K562 (cell line): ENCODE results near the gene ZNF521. TPM values are rescaled to one million over a fixed set of nuclear protein-coding genes. Genes with fewer than 3 reads are reported as not detected.

ENCODE experiments used
- ATAC-seq: fragments of 200-7000 bp; cut with Tn5 transposase; 3 replicates; pipeline ENCODE4 v1.9.1; 2020; ENCODE audit warnings: moderate library complexity
- BruUV-seq: library from RNA; stranded (reverse); fragments of 400-500 nt; replicated peaks from 2 replicates; lab custom pipeline; 2021; lab: Mats Ljungman, UMichigan
- CTCF ChIA-PET: fragments of 300-600 bp; formaldehyde crosslinking; extraction: SDS; loops from one replicate; lab custom pipeline; 2021; ENCODE audit warnings: low intra/inter-chr PET ratio; lab: Yijun Ruan, JAX
- POLR2A ChIA-PET: fragments of 300-600, 350-650 bp; sonication (Branson Sonifier 250); formaldehyde crosslinking; extraction: SDS; loops from one replicate; lab custom pipeline; 2021; ENCODE audit warnings: antibody characterized with exemption, inconsistent platforms; lab: Yijun Ruan, JAX
- DNase-seq, 4 experiments: peaks; one replicate each; pipeline versions ENCODE4 v3.0.0 to v3.0.0-alpha.2; 2011 to 2018; ENCODE audit warnings: low spot score in 3 of 4, mixed read lengths in 3 of 4; ENCODE audit errors: extremely low read depth in 1 of 4
- FAIRE-seq: peaks from 2 replicates; lab custom pipeline; 2011; peaks lifted over from hg19 to GRCh38; lab: Jason Lieb, UNC
- H2AFZ ChIP-seq: 2 replicates; pipeline ENCODE4 v1.6.0; 2011; ENCODE audit warnings: low read depth, low read length, control low read depth, inconsistent platforms
- H3K27ac ChIP-seq: fragments of 200-600 bp; 3 replicates; pipeline ENCODE4 v1.8.0; 2011; ENCODE audit warnings: low read depth, mild to moderate bottlenecking, control low read depth, inconsistent platforms, low read length, moderate library complexity, mixed read lengths; ENCODE audit errors: extremely low read depth
- H3K27me3 ChIP-seq, 2 experiments: fragments of 300-600 bp in 1 of 2; 2 replicates in 1 of 2; 3 replicates in 1 of 2; pipeline versions ENCODE4 v1.6.0 to v1.8.0; 2011; ENCODE audit warnings: inconsistent platforms in 2 of 2, low read length in 2 of 2, mild to moderate bottlenecking in 1 of 2, mixed read lengths in 1 of 2, moderate library complexity in 1 of 2; ENCODE audit not compliant: control insufficient read depth in 2 of 2, insufficient read depth in 2 of 2
- H3K36me3 ChIP-seq: fragments of 300-600 bp; 3 replicates; pipeline ENCODE4 v1.8.0; 2011; ENCODE audit warnings: mild to moderate bottlenecking, low read length, inconsistent platforms; ENCODE audit not compliant: control insufficient read depth, insufficient read depth
- H3K4me1 ChIP-seq, 2 experiments: fragments of 200-600 bp in 1 of 2; replicated peaks in 1 of 2; 2 replicates in 1 of 2; 3 replicates in 1 of 2; pipeline versions ENCODE4 v1.5.1 to v1.8.0; 2011; ENCODE audit warnings: inconsistent platforms in 2 of 2, low read length in 2 of 2, mild to moderate bottlenecking in 1 of 2, mixed read lengths in 1 of 2, moderate library complexity in 1 of 2; ENCODE audit not compliant: control insufficient read depth in 2 of 2, insufficient read depth in 2 of 2
- H3K4me2 ChIP-seq: 2 replicates; pipeline ENCODE4 v1.6.1; 2011; ENCODE audit warnings: low read length, control low read depth, inconsistent platforms, mixed read lengths; ENCODE audit not compliant: insufficient read depth
- H3K4me3 ChIP-seq: fragments of 200-600 bp; sonication (generic), shearing (Covaris generic); 2 replicates; pipeline ENCODE4 v1.5.1; 2016; ENCODE audit warnings: control low read depth, inconsistent platforms
- H3K79me2 ChIP-seq: fragments of 200-600 bp; 3 replicates; pipeline ENCODE4 v1.8.0; 2011; ENCODE audit warnings: low read length, inconsistent platforms; ENCODE audit not compliant: control insufficient read depth, insufficient read depth
- H3K9ac ChIP-seq, 2 experiments: 2 replicates each; pipeline versions ENCODE4 v1.6.0 to v1.6.1; 2011; ENCODE audit warnings: low read depth in 2 of 2, low read length in 2 of 2, control low read depth in 1 of 2, inconsistent platforms in 1 of 2, mild to moderate bottlenecking in 1 of 2, mixed read lengths in 1 of 2; ENCODE audit not compliant: insufficient read depth in 1 of 2
- H3K9me1 ChIP-seq: one replicate; pipeline ENCODE4 v1.6.0; 2011; ENCODE audit warnings: inconsistent platforms, mild to moderate bottlenecking, low read length, moderate library complexity; ENCODE audit not compliant: control insufficient read depth, insufficient read depth
- H3K9me3 ChIP-seq: replicated peaks from 2 replicates; pipeline ENCODE4 v1.5.1; 2011; ENCODE audit warnings: low read depth, low read length, inconsistent platforms; ENCODE audit not compliant: control insufficient read depth, insufficient read depth
- H4K20me1 ChIP-seq: replicated peaks from 2 replicates; pipeline ENCODE4 v1.6.1; 2011; ENCODE audit warnings: low read length, inconsistent platforms, mixed read lengths; ENCODE audit not compliant: control insufficient read depth, insufficient read depth
- MXD1 ChIP-seq: fragments of 250-450 bp; sonication (Bioruptor Pico); IDR thresholded peaks from 2 replicates; pipeline ENCODE4 v1.8.0; 2021; ENCODE audit warnings: borderline replicate concordance, mild to moderate bottlenecking, moderate library complexity; ENCODE audit not compliant: poor library complexity, severe bottlenecking
- RBFOX2 ChIP-seq: fragments of 200-400 bp; formaldehyde crosslinking; IDR thresholded peaks from 2 replicates; pipeline ENCODE4 v1.6.1; 2017; ENCODE audit warnings: low read depth, mild to moderate bottlenecking, low read length, moderate library complexity
- ZNF311 ChIP-seq: fragments of 250-450 bp; sonication (Bioruptor Pico); IDR thresholded peaks from 2 replicates; pipeline ENCODE4 v1.4.0; 2020; ENCODE audit warnings: mild to moderate bottlenecking, moderate library complexity
- WGBS: fragments of 100-300 bp; shearing (Covaris generic); methylation state at CpG from one replicate; pipeline ENCODE4 v1.1.6; 2016; ENCODE audit warnings: low coverage, mixed read lengths; ENCODE audit not compliant: insufficient coverage; ENCODE audit errors: missing lambda C conversion rate; 5-methylcytosine and 5-hydroxymethylcytosine counted together
- in situ Hi-C: fragments of 300-500 bp; cut with MboI; formaldehyde crosslinking; loops from 4 replicates; pipeline ENCODE4 v1.15.0; 2018; ENCODE audit warnings: inconsistent platforms, mixed read lengths
- intact Hi-C: fragments of 100-400 bp; cut with micrococcal nuclease; formaldehyde crosslinking; loops from 2 replicates; pipeline ENCODE4 v1.14.2; 2022
- polyA plus RNA-seq, 8 experiments: library from polyadenylated mRNA; depleted of rRNA in 4 of 8; stranded (reverse) in 5 of 8; unstranded in 3 of 8; fragments of >200 nt; fragmentation: Nextera tagmentation in 2 of 8; fragmentation: Illumina TruSeq in 1 of 8; extraction: Ambion mirVana in 2 of 8; extraction: Trizol in 1 of 8; gene quantifications; 2 replicates each; pipeline versions ENCODE4 v1.2.1 to v1.2.3, GENCODE V29; 2011 to 2014; ENCODE audit warnings: inconsistent platforms in 1 of 8, missing spikeins in 1 of 8
- total RNA-seq, 7 experiments: library from RNA; depleted of rRNA in 6 of 7; stranded (reverse); fragments of >200 nt in 6 of 7; fragmentation: Illumina TruSeq in 2 of 7; extraction: Trizol in 2 of 7; gene quantifications; 2 replicates each; pipeline versions ENCODE4 v1.2.1 to v1.2.3, GENCODE V29; 2011 to 2021; ENCODE audit warnings: low replicate concordance in 1 of 7
- TF ChIP-seq, protein P1 (sequence below): sonication (generic); formaldehyde crosslinking; IDR thresholded peaks from 2 replicates; pipeline ENCODE4 v1.5.0; 2020; ENCODE audit warnings: missing genetic modification reagents

ZNF521 gene
- total and polyA plus RNA-seq, 9 of the 15 experiments (the other 6 are each of a cell fraction or from before 2014, with no cell fraction given) = 1.2 to 5.8 (median 1.6) TPM

DNA sequence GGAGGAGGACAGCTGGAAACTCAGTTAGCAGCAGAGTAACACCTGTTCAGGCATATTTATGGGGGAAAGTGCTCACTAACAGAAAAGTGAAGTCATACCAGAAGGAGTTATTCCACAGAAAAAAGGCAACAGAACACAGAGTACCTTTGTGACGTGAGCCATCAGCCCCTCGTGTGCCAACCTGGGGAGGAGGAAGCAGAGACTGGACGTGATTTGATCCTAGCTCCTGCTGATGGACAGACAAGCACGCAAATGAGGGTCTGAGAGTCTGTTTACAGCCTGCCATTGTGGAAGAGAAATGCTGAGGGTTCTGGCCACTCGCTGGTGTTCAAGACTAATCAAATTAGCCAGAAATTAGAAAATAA is 120.7 kb downstream of the ZNF521 start (continued):
- no peak for TF ChIP-seq RBFOX2
- TF ChIP-seq, protein P1, sequence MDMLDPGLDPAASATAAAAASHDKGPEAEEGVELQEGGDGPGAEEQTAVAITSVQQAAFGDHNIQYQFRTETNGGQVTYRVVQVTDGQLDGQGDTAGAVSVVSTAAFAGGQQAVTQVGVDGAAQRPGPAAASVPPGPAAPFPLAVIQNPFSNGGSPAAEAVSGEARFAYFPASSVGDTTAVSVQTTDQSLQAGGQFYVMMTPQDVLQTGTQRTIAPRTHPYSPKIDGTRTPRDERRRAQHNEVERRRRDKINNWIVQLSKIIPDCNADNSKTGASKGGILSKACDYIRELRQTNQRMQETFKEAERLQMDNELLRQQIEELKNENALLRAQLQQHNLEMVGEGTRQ (CRISPR knock-in tag) = no peak

GRCh38 chr18:25230658-25231326 is 121.2 kb downstream of the ZNF521 start:
- FAIRE-seq (no peak), DNase-seq (no peak), ATAC-seq (no peak; the same call in 2 of the 3 replicates)
- Histone ChIP-seq H3K4me3 (no peak overlapping the region), H2AFZ (peak overlapping the region; percentile 7; the same call in 1 of the 2 replicates), H3K36me3 (no peaks in the 10 kb centered on the region), H3K27ac (no peak overlapping the region), H4K20me1 (no peaks in the 10 kb centered on the region), H3K27me3 (no peaks in the 10 kb centered on the region), H3K4me2 (no peak overlapping the region), H3K9me1 (no peaks in the 10 kb centered on the region), H3K79me2 (no peaks in the 10 kb centered on the region), H3K4me1 (no peaks in the 10 kb centered on the region; a peak in 2 of 5 replicates), H3K9me3 (no peaks in the 10 kb centered on the region; the same call in 1 of the 2 replicates), H3K9ac (no peak overlapping the region)
- in situ Hi-C loops (no loop called here), intact Hi-C loops (loop anchor here (10.0 kb wide), 1 partner anchor 356 kb away; no protein-coding TSS in a partner anchor)
- BruUV-seq = no TSS peak
- ChIA-PET POLR2A (no interaction called here), CTCF (no interaction called here)
- TF ChIP-seq ZNF311 (CRISPR knock-in tag) (0 out of 2 replicates have a peak, but pooled peaks have one; percentile 18), MXD1 (CRISPR knock-in tag) (no peak)
- 9% methylated on average over 10 of the region's 10 CpGs for WGBS
